HepG2 (cell line): ENCODE data around the gene PSENEN. TPM values are rescaled to one million over a fixed set of nuclear protein-coding genes. Genes with fewer than 3 reads are reported as not detected.

Experiments used
- AHR ChIP-seq: IDR thresholded peaks from 2 replicates; pipeline ENCODE4 v1.6.1; 2018; ENCODE audit warnings: missing genetic modification reagents, missing compliant biosample characterization
- CBFB ChIP-seq: sonication (generic); formaldehyde crosslinking; IDR thresholded peaks from 2 replicates; pipeline ENCODE4 v1.4.0; 2020; ENCODE audit warnings: missing genetic modification reagents
- KLF13 ChIP-seq: sonication (generic); formaldehyde crosslinking; IDR thresholded peaks from 2 replicates; pipeline ENCODE4 v1.4.0; 2020; ENCODE audit warnings: mild to moderate bottlenecking, missing genetic modification reagents
- MIER3 ChIP-seq: IDR thresholded peaks from 2 replicates; pipeline ENCODE4 v1.6.1; 2016; ENCODE audit warnings: missing compliant biosample characterization, borderline replicate concordance
- NCOA2 ChIP-seq: sonication (generic); formaldehyde crosslinking; IDR thresholded peaks from 2 replicates; pipeline ENCODE4 v1.8.0; 2022; ENCODE audit warnings: inconsistent platforms
- NFIB ChIP-seq: sonication (generic); formaldehyde crosslinking; IDR thresholded peaks from 2 replicates; pipeline ENCODE4 v1.9.0; 2021; ENCODE audit warnings: missing genetic modification reagents, mild to moderate bottlenecking, borderline replicate concordance
- NR2F1 ChIP-seq, 2 experiments: fragments of 450-650 bp in 1 of 2; formaldehyde crosslinking in 1 of 2; IDR thresholded peaks; 2 replicates each; pipeline versions ENCODE4 v1.5.0 to v1.6.1; 2016 to 2020; ENCODE audit warnings: mild to moderate bottlenecking in 1 of 2, missing compliant biosample characterization in 1 of 2, missing genetic modification reagents in 1 of 2, moderate library complexity in 1 of 2
- NR2F6 ChIP-seq, 2 experiments: IDR thresholded peaks; 2 replicates each; pipeline ENCODE4 v1.6.1; 2016; ENCODE audit warnings: antibody characterized with exemption in 1 of 2, mild to moderate bottlenecking in 1 of 2
- POGZ ChIP-seq: sonication (generic); formaldehyde crosslinking; IDR thresholded peaks from 2 replicates; pipeline ENCODE4 v1.4.0; 2020; ENCODE audit warnings: mild to moderate bottlenecking, missing genetic modification reagents
- RBAK ChIP-seq: sonication (generic); formaldehyde crosslinking; IDR thresholded peaks from 2 replicates; pipeline ENCODE4 v1.5.1; 2020; ENCODE audit warnings: mild to moderate bottlenecking, missing genetic modification reagents
- TBX3 ChIP-seq: fragments of 450-650 bp; IDR thresholded peaks from 2 replicates; pipeline ENCODE4 v1.6.1; 2017; ENCODE audit warnings: antibody characterized with exemption, mild to moderate bottlenecking, inconsistent platforms, borderline replicate concordance
- TEAD2 ChIP-seq: sonication (generic); formaldehyde crosslinking; IDR thresholded peaks from 2 replicates; pipeline ENCODE4 v1.9.0; 2021; ENCODE audit warnings: missing genetic modification reagents
- TOPORS ChIP-seq: sonication (generic); formaldehyde crosslinking; IDR thresholded peaks from 2 replicates; pipeline ENCODE4 v1.8.0; 2023; ENCODE audit warnings: mild to moderate bottlenecking, missing genetic modification reagents
- ZNF441 ChIP-seq: sonication (generic); formaldehyde crosslinking; IDR thresholded peaks from 2 replicates; pipeline ENCODE4 v1.7.0; 2021; ENCODE audit warnings: missing genetic modification reagents, borderline replicate concordance
- ZNF530 ChIP-seq: sonication (generic); formaldehyde crosslinking; IDR thresholded peaks from 2 replicates; pipeline ENCODE4 v1.5.0; 2020; ENCODE audit warnings: low read depth, mild to moderate bottlenecking, missing genetic modification reagents
- ZSCAN22 ChIP-seq: sonication (generic); formaldehyde crosslinking; IDR thresholded peaks from 2 replicates; pipeline ENCODE4 v1.4.0; 2020; ENCODE audit warnings: mild to moderate bottlenecking, missing genetic modification reagents
- polyA plus RNA-seq, 8 experiments: library from polyadenylated mRNA; depleted of rRNA in 3 of 8; stranded (reverse) in 7 of 8; unstranded in 1 of 8; fragments of >200 nt; fragmentation: Illumina TruSeq in 4 of 8; extraction: Trizol in 4 of 8; gene quantifications; 2 replicates each; pipeline versions ENCODE4 v1.2.1 to v1.2.3, GENCODE V29; 2011 to 2016; ENCODE audit warnings: low read depth in 4 of 8, missing spikeins in 1 of 8, mixed read lengths in 1 of 8; ENCODE audit not compliant: insufficient read depth in 1 of 8
- total RNA-seq, 5 experiments: library from RNA; depleted of rRNA; stranded (reverse); fragments of >200 nt; fragmentation: Illumina TruSeq; extraction: Trizol; gene quantifications; 2 replicates each; pipeline ENCODE4 v1.2.3, GENCODE V29; 2016; ENCODE audit warnings: low read depth in 1 of 5
- TF ChIP-seq, protein P1 (sequence below): sonication (generic); formaldehyde crosslinking; IDR thresholded peaks from 2 replicates; pipeline ENCODE4 v1.4.0; 2020; ENCODE audit warnings: mild to moderate bottlenecking, missing genetic modification reagents
- TF ChIP-seq, protein P2 (sequence below): sonication (generic); formaldehyde crosslinking; IDR thresholded peaks from 2 replicates; pipeline ENCODE4 v1.9.0; 2021; ENCODE audit warnings: mild to moderate bottlenecking, missing genetic modification reagents
- TF ChIP-seq, protein P3 (sequence below): sonication (generic); formaldehyde crosslinking; IDR thresholded peaks from 2 replicates; pipeline ENCODE4 v1.4.0; 2020; ENCODE audit warnings: missing genetic modification reagents

Gene PSENEN
- total and polyA plus RNA-seq, 2 of the 13 experiments (the other 11 are each of a cell fraction or from before 2014, with no cell fraction given) = 16.9 to 34.2 TPM

GRCh38 chr19:35702223-35703012 lies 43.0 kb upstream of the PSENEN start (continued):
- TF ChIP-seq, protein P1, sequence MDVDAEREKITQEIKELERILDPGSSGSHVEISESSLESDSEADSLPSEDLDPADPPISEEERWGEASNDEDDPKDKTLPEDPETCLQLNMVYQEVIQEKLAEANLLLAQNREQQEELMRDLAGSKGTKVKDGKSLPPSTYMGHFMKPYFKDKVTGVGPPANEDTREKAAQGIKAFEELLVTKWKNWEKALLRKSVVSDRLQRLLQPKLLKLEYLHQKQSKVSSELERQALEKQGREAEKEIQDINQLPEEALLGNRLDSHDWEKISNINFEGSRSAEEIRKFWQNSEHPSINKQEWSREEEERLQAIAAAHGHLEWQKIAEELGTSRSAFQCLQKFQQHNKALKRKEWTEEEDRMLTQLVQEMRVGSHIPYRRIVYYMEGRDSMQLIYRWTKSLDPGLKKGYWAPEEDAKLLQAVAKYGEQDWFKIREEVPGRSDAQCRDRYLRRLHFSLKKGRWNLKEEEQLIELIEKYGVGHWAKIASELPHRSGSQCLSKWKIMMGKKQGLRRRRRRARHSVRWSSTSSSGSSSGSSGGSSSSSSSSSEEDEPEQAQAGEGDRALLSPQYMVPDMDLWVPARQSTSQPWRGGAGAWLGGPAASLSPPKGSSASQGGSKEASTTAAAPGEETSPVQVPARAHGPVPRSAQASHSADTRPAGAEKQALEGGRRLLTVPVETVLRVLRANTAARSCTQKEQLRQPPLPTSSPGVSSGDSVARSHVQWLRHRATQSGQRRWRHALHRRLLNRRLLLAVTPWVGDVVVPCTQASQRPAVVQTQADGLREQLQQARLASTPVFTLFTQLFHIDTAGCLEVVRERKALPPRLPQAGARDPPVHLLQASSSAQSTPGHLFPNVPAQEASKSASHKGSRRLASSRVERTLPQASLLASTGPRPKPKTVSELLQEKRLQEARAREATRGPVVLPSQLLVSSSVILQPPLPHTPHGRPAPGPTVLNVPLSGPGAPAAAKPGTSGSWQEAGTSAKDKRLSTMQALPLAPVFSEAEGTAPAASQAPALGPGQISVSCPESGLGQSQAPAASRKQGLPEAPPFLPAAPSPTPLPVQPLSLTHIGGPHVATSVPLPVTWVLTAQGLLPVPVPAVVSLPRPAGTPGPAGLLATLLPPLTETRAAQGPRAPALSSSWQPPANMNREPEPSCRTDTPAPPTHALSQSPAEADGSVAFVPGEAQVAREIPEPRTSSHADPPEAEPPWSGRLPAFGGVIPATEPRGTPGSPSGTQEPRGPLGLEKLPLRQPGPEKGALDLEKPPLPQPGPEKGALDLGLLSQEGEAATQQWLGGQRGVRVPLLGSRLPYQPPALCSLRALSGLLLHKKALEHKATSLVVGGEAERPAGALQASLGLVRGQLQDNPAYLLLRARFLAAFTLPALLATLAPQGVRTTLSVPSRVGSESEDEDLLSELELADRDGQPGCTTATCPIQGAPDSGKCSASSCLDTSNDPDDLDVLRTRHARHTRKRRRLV (CRISPR knock-in tag) = no peak
- no peak for TF ChIP-seq AHR (CRISPR knock-in tag)
- no peak for TF ChIP-seq TEAD2 (CRISPR knock-in tag)
- no peak for TF ChIP-seq NCOA2 (CRISPR knock-in tag)
- no peak; the same call in 1 of the 2 replicates for TF ChIP-seq POGZ (CRISPR knock-in tag)
- TF ChIP-seq, protein P2, sequence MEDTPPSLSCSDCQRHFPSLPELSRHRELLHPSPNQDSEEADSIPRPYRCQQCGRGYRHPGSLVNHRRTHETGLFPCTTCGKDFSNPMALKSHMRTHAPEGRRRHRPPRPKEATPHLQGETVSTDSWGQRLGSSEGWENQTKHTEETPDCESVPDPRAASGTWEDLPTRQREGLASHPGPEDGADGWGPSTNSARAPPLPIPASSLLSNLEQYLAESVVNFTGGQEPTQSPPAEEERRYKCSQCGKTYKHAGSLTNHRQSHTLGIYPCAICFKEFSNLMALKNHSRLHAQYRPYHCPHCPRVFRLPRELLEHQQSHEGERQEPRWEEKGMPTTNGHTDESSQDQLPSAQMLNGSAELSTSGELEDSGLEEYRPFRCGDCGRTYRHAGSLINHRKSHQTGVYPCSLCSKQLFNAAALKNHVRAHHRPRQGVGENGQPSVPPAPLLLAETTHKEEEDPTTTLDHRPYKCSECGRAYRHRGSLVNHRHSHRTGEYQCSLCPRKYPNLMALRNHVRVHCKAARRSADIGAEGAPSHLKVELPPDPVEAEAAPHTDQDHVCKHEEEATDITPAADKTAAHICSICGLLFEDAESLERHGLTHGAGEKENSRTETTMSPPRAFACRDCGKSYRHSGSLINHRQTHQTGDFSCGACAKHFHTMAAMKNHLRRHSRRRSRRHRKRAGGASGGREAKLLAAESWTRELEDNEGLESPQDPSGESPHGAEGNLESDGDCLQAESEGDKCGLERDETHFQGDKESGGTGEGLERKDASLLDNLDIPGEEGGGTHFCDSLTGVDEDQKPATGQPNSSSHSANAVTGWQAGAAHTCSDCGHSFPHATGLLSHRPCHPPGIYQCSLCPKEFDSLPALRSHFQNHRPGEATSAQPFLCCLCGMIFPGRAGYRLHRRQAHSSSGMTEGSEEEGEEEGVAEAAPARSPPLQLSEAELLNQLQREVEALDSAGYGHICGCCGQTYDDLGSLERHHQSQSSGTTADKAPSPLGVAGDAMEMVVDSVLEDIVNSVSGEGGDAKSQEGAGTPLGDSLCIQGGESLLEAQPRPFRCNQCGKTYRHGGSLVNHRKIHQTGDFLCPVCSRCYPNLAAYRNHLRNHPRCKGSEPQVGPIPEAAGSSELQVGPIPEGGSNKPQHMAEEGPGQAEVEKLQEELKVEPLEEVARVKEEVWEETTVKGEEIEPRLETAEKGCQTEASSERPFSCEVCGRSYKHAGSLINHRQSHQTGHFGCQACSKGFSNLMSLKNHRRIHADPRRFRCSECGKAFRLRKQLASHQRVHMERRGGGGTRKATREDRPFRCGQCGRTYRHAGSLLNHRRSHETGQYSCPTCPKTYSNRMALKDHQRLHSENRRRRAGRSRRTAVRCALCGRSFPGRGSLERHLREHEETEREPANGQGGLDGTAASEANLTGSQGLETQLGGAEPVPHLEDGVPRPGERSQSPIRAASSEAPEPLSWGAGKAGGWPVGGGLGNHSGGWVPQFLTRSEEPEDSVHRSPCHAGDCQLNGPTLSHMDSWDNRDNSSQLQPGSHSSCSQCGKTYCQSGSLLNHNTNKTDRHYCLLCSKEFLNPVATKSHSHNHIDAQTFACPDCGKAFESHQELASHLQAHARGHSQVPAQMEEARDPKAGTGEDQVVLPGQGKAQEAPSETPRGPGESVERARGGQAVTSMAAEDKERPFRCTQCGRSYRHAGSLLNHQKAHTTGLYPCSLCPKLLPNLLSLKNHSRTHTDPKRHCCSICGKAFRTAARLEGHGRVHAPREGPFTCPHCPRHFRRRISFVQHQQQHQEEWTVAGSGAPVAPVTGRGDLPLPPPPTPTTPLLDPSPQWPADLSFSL = no peak
- no peak for TF ChIP-seq MIER3 (CRISPR knock-in tag)
- TF ChIP-seq RBAK = no peak
- no peak for TF ChIP-seq CBFB (CRISPR knock-in tag)
- TF ChIP-seq KLF13 (CRISPR knock-in tag) = no peak
- no peak for TF ChIP-seq ZNF530 (CRISPR knock-in tag)
- TF ChIP-seq TBX3 = 0 out of 2 replicates have a peak, but pooled peaks have one; percentile 6
- TF ChIP-seq TOPORS (CRISPR knock-in tag) = no peak
- no peak for TF ChIP-seq NR2F6 (IDR thresholded peaks at IDR 0.05)
- no peak for TF ChIP-seq NR2F6 (CRISPR knock-in tag; IDR thresholded peaks at IDR 0.05)
- no peak for TF ChIP-seq NR2F1 (CRISPR knock-in tag; IDR thresholded peaks at IDR 0.05)
- no peak for TF ChIP-seq NFIB
- peak; percentile 87 for TF ChIP-seq ZNF441 (CRISPR knock-in tag)
- no peak for TF ChIP-seq ZSCAN22 (CRISPR knock-in tag)
- TF ChIP-seq, protein P3, sequence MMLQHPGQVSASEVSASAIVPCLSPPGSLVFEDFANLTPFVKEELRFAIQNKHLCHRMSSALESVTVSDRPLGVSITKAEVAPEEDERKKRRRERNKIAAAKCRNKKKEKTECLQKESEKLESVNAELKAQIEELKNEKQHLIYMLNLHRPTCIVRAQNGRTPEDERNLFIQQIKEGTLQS (CRISPR knock-in tag) = no peak
